Type B pancreatic cell (in vitro differentiated cells): ENCODE measurements around the gene IFI16. TPM values are rescaled to one million over a fixed set of nuclear protein-coding genes. Genes with fewer than 3 reads are reported as not detected.
"Not testable (repeated sequence)": the region's sequence is repeated elsewhere in the genome, so short reads cannot be mapped to it uniquely, and the experiment has no call there.

Source experiments
- DNase-seq: peaks from one replicate; pipeline ENCODE4 v3.0.0; 2021; ENCODE audit warnings: mixed read lengths; ENCODE audit not compliant: unreplicated experiment; ENCODE audit errors: extremely low spot score
- H3K27ac Mint-ChIP-seq: 2 replicates; pipeline ENCODE4 v1.8.0; 2021; ENCODE audit warnings: mild to moderate bottlenecking, mixed read lengths
- H3K27me3 Mint-ChIP-seq: 2 replicates; pipeline ENCODE4 v1.8.0; 2021; ENCODE audit warnings: mixed read lengths
- H3K36me3 Mint-ChIP-seq: 2 replicates; pipeline ENCODE4 v1.8.0; 2021; ENCODE audit warnings: mixed read lengths
- H3K4me1 Mint-ChIP-seq: one replicate; pipeline ENCODE4 v1.8.0; 2021; ENCODE audit warnings: mixed read lengths; ENCODE audit not compliant: unreplicated experiment
- H3K4me3 Mint-ChIP-seq: 2 replicates; pipeline ENCODE4 v1.8.0; 2021; ENCODE audit warnings: mild to moderate bottlenecking, mixed read lengths
- H3K9me3 Mint-ChIP-seq: 2 replicates; pipeline ENCODE4 v1.8.0; 2021; ENCODE audit warnings: mixed read lengths
- total RNA-seq: library from RNA; stranded (reverse); gene quantifications from 2 replicates; pipeline ENCODE4 v1.2.1, GENCODE V29; 2021; ENCODE audit warnings: low replicate concordance
- TF ChIP-seq, protein P1 (sequence below): fragments of 200-600 bp; sonication (generic); conservative IDR thresholded peaks from 2 replicates; pipeline ENCODE4 v1.5.0; 2021; ENCODE audit warnings: antibody characterized with exemption, mild to moderate bottlenecking

The IFI16 gene
- total RNA-seq, 1 donor from 2014 or later = 20.9 TPM

DNA sequence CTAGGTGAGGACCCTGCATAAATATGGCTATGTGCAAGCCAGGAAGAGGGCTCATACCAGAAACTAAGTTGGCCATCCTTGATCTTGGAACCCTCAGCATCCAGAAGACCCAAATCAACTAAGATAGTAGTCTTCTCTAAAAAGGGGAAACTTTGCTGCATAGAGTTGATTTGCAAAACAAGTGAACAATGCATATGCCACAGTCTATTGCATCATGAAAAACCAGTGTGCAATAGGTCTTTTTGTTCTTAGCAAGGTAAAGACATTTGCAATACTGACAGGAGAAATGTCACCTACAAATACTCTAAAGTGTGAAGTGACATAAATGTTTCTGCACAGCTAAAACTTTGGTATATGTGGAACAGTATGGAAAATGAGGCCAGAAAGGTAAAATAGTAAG, 2.0 kb upstream of the IFI16 start:
- Mint-ChIP-seq H3K4me1 (peaks cover 20% of the 10 kb centered on the region), H3K9me3 (no peaks in the 10 kb centered on the region), H3K27ac (no peak overlapping the region), H3K4me3 (no peak overlapping the region), H3K36me3 (peaks cover 4% of the 10 kb centered on the region), H3K27me3 (peaks cover 15% of the 10 kb centered on the region)
- TF ChIP-seq, protein P1, sequence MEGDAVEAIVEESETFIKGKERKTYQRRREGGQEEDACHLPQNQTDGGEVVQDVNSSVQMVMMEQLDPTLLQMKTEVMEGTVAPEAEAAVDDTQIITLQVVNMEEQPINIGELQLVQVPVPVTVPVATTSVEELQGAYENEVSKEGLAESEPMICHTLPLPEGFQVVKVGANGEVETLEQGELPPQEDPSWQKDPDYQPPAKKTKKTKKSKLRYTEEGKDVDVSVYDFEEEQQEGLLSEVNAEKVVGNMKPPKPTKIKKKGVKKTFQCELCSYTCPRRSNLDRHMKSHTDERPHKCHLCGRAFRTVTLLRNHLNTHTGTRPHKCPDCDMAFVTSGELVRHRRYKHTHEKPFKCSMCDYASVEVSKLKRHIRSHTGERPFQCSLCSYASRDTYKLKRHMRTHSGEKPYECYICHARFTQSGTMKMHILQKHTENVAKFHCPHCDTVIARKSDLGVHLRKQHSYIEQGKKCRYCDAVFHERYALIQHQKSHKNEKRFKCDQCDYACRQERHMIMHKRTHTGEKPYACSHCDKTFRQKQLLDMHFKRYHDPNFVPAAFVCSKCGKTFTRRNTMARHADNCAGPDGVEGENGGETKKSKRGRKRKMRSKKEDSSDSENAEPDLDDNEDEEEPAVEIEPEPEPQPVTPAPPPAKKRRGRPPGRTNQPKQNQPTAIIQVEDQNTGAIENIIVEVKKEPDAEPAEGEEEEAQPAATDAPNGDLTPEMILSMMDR = no peak
- no peak for DNase-seq

DNA sequence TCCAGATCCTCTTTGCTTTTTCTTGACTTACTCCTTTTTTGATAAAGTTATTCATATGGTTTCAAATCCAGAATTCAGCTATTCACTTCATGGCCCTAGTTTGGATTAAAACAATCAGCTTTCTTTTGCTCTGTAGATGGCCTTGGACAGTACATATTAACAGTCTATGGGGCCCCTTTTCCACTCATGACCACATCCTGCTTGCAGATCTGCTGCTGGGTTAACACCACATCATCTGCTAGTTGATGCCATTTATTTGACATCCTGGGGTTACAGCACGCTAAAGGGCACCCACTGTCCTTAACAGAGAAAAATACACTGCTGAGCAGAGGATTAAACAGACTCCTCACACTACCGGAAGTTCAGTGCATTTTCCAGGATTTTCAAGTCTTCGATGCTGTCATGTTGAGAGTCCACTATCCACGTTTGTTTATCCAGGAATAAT, 941 bp upstream of the IFI16 start:
- Mint-ChIP-seq H3K27me3 (peaks cover 15% of the 10 kb centered on the region), H3K4me3 (no peak overlapping the region), H3K27ac (no peak overlapping the region), H3K9me3 (no peaks in the 10 kb centered on the region), H3K4me1 (peaks cover 20% of the 10 kb centered on the region), H3K36me3 (peaks cover 6% of the 10 kb centered on the region)
- no peak for DNase-seq
- TF ChIP-seq, protein P1 = no peak

DNA sequence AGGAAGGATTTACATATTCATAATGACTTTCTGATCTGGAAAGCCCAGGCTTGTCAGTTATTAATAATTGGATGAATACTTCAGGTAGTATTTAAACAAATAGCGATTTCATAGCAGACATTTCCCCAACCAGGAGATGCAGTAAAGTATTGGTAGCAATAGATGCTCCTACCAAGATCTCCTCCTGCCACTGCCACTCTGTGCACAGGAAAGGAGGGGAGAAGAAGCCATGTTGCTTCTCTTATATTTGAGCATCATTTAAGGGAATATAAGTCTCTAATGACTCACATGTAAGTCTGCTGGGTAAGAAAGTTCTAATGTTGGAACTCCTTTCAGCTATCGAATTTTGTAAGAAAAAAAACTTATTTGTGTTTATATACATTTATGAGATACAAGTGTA, 420 bp upstream of the IFI16 start:
- Mint-ChIP-seq H3K4me1 (peaks cover 20% of the 10 kb centered on the region), H3K9me3 (no peaks in the 10 kb centered on the region), H3K36me3 (peaks cover 6% of the 10 kb centered on the region), H3K27ac (peak overlapping the region; percentile 87), H3K27me3 (peaks cover 15% of the 10 kb centered on the region), H3K4me3 (peak overlapping the region; percentile 84)
- DNase-seq = no peak
- TF ChIP-seq, protein P1 = no peak

DNA sequence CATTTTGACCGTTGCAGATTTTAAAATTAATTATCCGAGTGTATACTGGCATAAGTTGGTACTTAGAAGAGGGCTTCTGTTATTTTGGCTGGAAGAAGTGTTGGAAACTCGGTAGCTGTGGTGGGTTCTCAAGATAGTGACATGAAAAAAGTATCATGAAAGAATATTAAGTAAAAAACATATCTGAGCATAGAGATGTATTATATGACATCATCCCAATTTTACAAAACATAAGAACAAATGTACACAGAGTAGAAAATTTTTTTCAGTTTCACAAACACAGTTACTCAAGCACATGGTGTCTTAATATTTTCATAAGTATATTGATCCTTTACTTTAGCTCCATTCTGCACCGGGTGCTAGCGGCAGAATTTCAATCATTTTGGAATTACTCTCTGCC, 684 bp downstream of the IFI16 start:
- TF ChIP-seq, protein P1 = no peak
- peak overlapping the region; percentile 84 for H3K4me3 Mint-ChIP-seq
- H3K27me3 Mint-ChIP-seq = peaks cover 13% of the 10 kb centered on the region
- H3K4me1 Mint-ChIP-seq = peaks cover 18% of the 10 kb centered on the region
- peak overlapping the region; percentile 87 for H3K27ac Mint-ChIP-seq
- H3K36me3 Mint-ChIP-seq = peaks cover 6% of the 10 kb centered on the region
- DNase-seq = no peak
- H3K9me3 Mint-ChIP-seq = no peaks in the 10 kb centered on the region

DNA sequence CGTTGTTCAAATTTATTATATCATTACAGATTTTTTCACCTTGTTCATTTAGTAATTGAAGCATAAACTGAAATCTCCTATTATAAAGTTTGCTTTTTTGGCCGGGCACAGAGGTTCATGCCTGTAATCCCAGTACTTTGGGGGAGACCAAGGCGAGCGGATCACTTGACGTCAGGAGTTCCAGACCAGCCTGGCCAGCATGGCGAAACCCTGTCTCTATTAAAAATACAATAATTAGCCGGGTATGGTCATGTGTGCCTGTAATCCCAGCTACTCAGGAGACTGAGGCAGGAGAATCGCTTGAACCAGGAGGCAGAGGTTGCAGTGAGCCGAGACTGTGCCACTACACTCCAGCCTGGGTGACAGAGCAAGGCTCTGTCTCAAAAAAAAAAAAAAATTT, 1.3 kb downstream of the IFI16 start:
- Mint-ChIP-seq H3K4me1 (peaks cover 12% of the 10 kb centered on the region), H3K4me3 (peak overlapping the region; percentile 84)
- H3K9me3 Mint-ChIP-seq, H3K36me3 Mint-ChIP-seq, DNase-seq, H3K27me3 Mint-ChIP-seq, H3K27ac Mint-ChIP-seq: not testable (repeated sequence)

DNA sequence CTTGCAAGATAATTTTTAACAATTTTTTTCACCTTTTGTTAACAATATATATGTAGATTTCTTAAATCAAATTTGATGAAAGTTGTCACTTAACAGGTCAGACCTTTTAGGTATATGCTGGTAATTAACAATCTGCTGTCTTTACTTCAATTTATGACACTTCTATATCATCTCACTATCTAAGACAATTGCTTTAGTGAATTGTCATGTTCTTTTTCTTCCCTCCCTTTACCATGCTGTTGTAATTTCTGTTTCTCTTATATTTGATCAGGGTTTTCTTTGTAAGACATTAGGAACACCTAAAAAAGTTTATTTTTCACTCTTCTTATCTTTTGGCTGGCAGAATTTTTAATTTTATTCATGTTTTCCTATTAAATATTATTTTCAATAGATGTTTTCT, 2.0 kb downstream of the IFI16 start:
- Mint-ChIP-seq H3K4me3 (peak overlapping the region; percentile 59), H3K4me1 (peaks cover 7% of the 10 kb centered on the region), H3K36me3 (peaks cover 9% of the 10 kb centered on the region), H3K27me3 (peaks cover 3% of the 10 kb centered on the region), H3K9me3 (no peaks in the 10 kb centered on the region), H3K27ac (no peak overlapping the region)
- DNase-seq = no peak
- TF ChIP-seq, protein P1 = no peak
